A549 (cell line): ENCODE measurements around the gene MPP7. TPM values are rescaled to one million over a fixed set of nuclear protein-coding genes. Genes with fewer than 3 reads are reported as not detected.

Experiments
- ATAC-seq, 2 experiments: fragments of 200-7000 bp in 1 of 2; fragments of >200 bp in 1 of 2; cut with Nextera tagmentation in 1 of 2; cut with Tn5 transposase in 1 of 2; 3 replicates each; pipeline versions ENCODE4 v1.8.0 to v1.9.1; 2018 to 2020; ENCODE audit warnings: mild to moderate bottlenecking in 1 of 2, moderate library complexity in 1 of 2
- CTCF ChIA-PET: fragments of 300-600 bp; sonication (Branson Sonifier 250); formaldehyde crosslinking; extraction: SDS; loops from one replicate; lab custom pipeline; 2021; ENCODE audit warnings: antibody characterized with exemption, inconsistent platforms; lab: Yijun Ruan, JAX
- POLR2A ChIA-PET: fragments of 350-600 bp; formaldehyde crosslinking; extraction: SDS; loops from one replicate; lab custom pipeline; 2021; ENCODE audit warnings: antibody characterized with exemption, inconsistent platforms; lab: Yijun Ruan, JAX
- DNase-seq, 2 experiments: peaks; one replicate each; pipeline versions ENCODE4 v3.0.0 to v3.0.0-alpha.2; 2011 to 2016; ENCODE audit warnings: low read depth in 1 of 2, low spot score in 1 of 2
- FAIRE-seq: peaks from 2 replicates; lab custom pipeline; 2011; peaks lifted over from hg19 to GRCh38; lab: Jason Lieb, UNC
- H3K27ac ChIP-seq, 2 experiments: fragments of >200 bp; sonication (Bioruptor Twin); formaldehyde crosslinking; 3 replicates each; pipeline ENCODE4 v1.5.1; 2016 to 2017
- H3K4me1 ChIP-seq: fragments of >200 bp; sonication (Bioruptor Twin); formaldehyde crosslinking; 3 replicates; pipeline ENCODE4 v1.6.1; 2016
- H3K4me2 ChIP-seq: fragments of >200 bp; sonication (Bioruptor Twin); formaldehyde crosslinking; 3 replicates; pipeline ENCODE4 v1.6.1; 2016
- H3K4me3 ChIP-seq: fragments of >200 bp; sonication (Bioruptor Twin); formaldehyde crosslinking; 3 replicates; pipeline ENCODE4 v1.5.1; 2016
- H3K9me3 ChIP-seq: fragments of >200 bp; sonication (Bioruptor Twin); formaldehyde crosslinking; 3 replicates; pipeline ENCODE4 v1.6.1; 2016
- BHLHE40 ChIP-seq: IDR thresholded peaks from 2 replicates; pipeline ENCODE4 v1.6.1; 2012; ENCODE audit warnings: low read depth, low read length, inconsistent platforms
- CBX2 ChIP-seq: fragments of 200-600 bp; sonication (generic); IDR thresholded peaks from 2 replicates; pipeline ENCODE4 v1.6.1; 2016; ENCODE audit warnings: low read depth, mild to moderate bottlenecking, borderline replicate concordance
- CHD2 ChIP-seq: fragments of 150-350 bp; IDR thresholded peaks from 2 replicates; pipeline ENCODE4 v1.6.1; 2014; ENCODE audit warnings: low read length; ENCODE audit not compliant: partially characterized antibody
- CHD4 ChIP-seq: fragments of 200-600 bp; sonication (generic); IDR thresholded peaks from 2 replicates; pipeline ENCODE4 v1.6.1; 2016; ENCODE audit warnings: antibody characterized with exemption, mild to moderate bottlenecking, borderline replicate concordance
- EHMT2 ChIP-seq: fragments of 200-600 bp; sonication (generic); IDR thresholded peaks from 2 replicates; pipeline ENCODE4 v1.6.1; 2016; ENCODE audit warnings: antibody characterized with exemption, low read depth, mild to moderate bottlenecking, moderate library complexity
- FOSL2 ChIP-seq, 2 experiments: fragments of 450-650 bp in 1 of 2; fragments of >200 bp in 1 of 2; sonication (Bioruptor Twin) in 1 of 2; formaldehyde crosslinking; IDR thresholded peaks; 2 replicates each; pipeline versions ENCODE4 v1.5.0 to v1.6.1; 2016 to 2020; ENCODE audit warnings: mild to moderate bottlenecking in 1 of 2, moderate library complexity in 1 of 2
- GATA3 ChIP-seq: IDR thresholded peaks from 2 replicates; pipeline ENCODE4 v1.6.1; 2012; ENCODE audit warnings: borderline replicate concordance
- KDM1A ChIP-seq: fragments of 200-600 bp; sonication (generic); IDR thresholded peaks from 2 replicates; pipeline ENCODE4 v1.6.1; 2016; ENCODE audit warnings: low read depth, mild to moderate bottlenecking
- MAZ ChIP-seq: fragments of 150-350 bp; IDR thresholded peaks from 2 replicates; pipeline ENCODE4 v1.6.1; 2014; ENCODE audit warnings: antibody characterized with exemption, low read depth, low read length, borderline replicate concordance
- NFE2L2 ChIP-seq: fragments of 150-350 bp; conservative IDR thresholded peaks from 2 replicates; pipeline ENCODE4 v1.6.1; 2014; ENCODE audit warnings: low read length
- NPAS2 ChIP-seq: fragments of 250-450 bp; sonication (Bioruptor Pico); IDR thresholded peaks from 2 replicates; pipeline ENCODE4 v1.8.0; 2022; ENCODE audit warnings: mild to moderate bottlenecking, moderate library complexity, borderline replicate concordance
- POLR2A ChIP-seq: IDR thresholded peaks from 2 replicates; pipeline ENCODE4 v1.6.1; 2012; ENCODE audit warnings: mild to moderate bottlenecking, low read length
- RCOR1 ChIP-seq: fragments of 150-350 bp; IDR thresholded peaks from 2 replicates; pipeline ENCODE4 v1.6.1; 2014; ENCODE audit warnings: antibody characterized with exemption, low read length, low read depth
- RNF2 ChIP-seq: fragments of 200-600 bp; sonication (generic); IDR thresholded peaks from 2 replicates; pipeline ENCODE4 v1.6.1; 2016; ENCODE audit warnings: low read depth, mild to moderate bottlenecking, antibody characterized with exemption, moderate library complexity, borderline replicate concordance
- TFCP2L1 ChIP-seq: fragments of 250-450 bp; sonication (Bioruptor Pico); IDR thresholded peaks from 2 replicates; pipeline ENCODE4 v1.5.0; 2021; ENCODE audit warnings: mild to moderate bottlenecking
- ZC3H11A ChIP-seq: fragments of 450-650 bp; IDR thresholded peaks from 2 replicates; pipeline ENCODE4 v1.6.1; 2014; ENCODE audit warnings: antibody characterized with exemption, mild to moderate bottlenecking
- ZSCAN20 ChIP-seq: fragments of 250-450 bp; sonication (Bioruptor Pico); IDR thresholded peaks from 2 replicates; pipeline ENCODE4 v1.8.0; 2022; ENCODE audit warnings: mild to moderate bottlenecking, moderate library complexity
- WGBS: methylation state at CpG from one replicate; pipeline ENCODE4 v1.1.6; 2017; ENCODE audit errors: missing lambda C conversion rate; 5-methylcytosine and 5-hydroxymethylcytosine counted together
- polyA plus RNA-seq, 4 experiments: library from polyadenylated mRNA; depleted of rRNA in 3 of 4; stranded (reverse); fragments of >200 nt; fragmentation: RNase III in 1 of 4; extraction: RNeasy Plus Mini Kit Qiagen cat#74134 plus additional on column Dnase treatment in 1 of 4; gene quantifications; 2 replicates in 3 of 4; 3 replicates in 1 of 4; pipeline ENCODE4 v1.2.3, GENCODE V29; 2011 to 2017
- TF ChIP-seq, protein P1 (sequence below): fragments of >200 bp; sonication (Bioruptor Twin); formaldehyde crosslinking; IDR thresholded peaks from 2 replicates; pipeline ENCODE4 v1.6.1; 2016
- TF ChIP-seq, protein P2 (sequence below): IDR thresholded peaks from 2 replicates; pipeline ENCODE4 v1.6.1; 2012
- TF ChIP-seq, protein P3 (sequence below): fragments of 250-450 bp; sonication (Bioruptor Pico); IDR thresholded peaks from 2 replicates; pipeline ENCODE4 v1.5.0; 2021; ENCODE audit warnings: mild to moderate bottlenecking, moderate library complexity, borderline replicate concordance
- TF ChIP-seq, protein P4 (sequence below): IDR thresholded peaks from 2 replicates; pipeline ENCODE4 v1.6.1; 2012; ENCODE audit warnings: low read depth, borderline replicate concordance
- TF ChIP-seq, protein P5 (sequence below): fragments of >200 bp; sonication (Bioruptor Twin); formaldehyde crosslinking; IDR thresholded peaks from 3 replicates; pipeline ENCODE4 v1.5.1; 2016
- TF ChIP-seq, protein P6 (sequence below): fragments of 150-350 bp; IDR thresholded peaks from 2 replicates; pipeline ENCODE4 v1.6.1; 2014; ENCODE audit warnings: low read depth, mild to moderate bottlenecking, low read length
- TF ChIP-seq, protein P7 (sequence below): fragments of >200 bp; sonication (Bioruptor Twin); formaldehyde crosslinking; IDR thresholded peaks from 3 replicates; pipeline ENCODE4 v1.6.1; 2016

Gene MPP7
- polyA plus RNA-seq, 2 of the 4 experiments (the other 2 are of a cell fraction): 0.06 to 0.23 TPM

DNA sequence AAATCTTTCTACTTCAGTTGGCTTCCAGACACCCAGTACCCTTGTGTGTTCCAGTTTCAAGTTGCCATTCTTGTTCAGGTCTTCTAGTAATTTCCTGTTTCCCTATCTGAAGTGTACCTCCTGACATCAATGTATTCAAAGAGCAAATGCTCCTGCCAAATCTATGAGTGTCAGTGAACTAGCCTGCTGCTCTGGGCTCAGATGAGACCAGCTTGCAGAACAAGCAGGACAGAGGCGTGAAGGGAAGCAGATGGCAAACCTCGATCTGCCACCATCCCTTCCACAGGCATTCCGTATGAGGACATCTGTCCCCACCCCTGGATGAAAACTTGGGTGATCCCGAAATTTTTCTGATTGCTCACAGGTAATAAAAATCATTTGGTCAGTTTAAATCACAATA, 4.4 kb upstream of the MPP7 start:
- ChIA-PET POLR2A (no interaction called here), CTCF (interaction anchor here (1.1 kb wide), 1 partner anchor 86 kb away, joined by 3 read pairs; no protein-coding TSS in a partner anchor)
- H3K4me2 ChIP-seq: no peak overlapping the region
- 0 out of 3 replicates have a peak, but pooled peaks cover 3% of the 10 kb centered on the region for H3K9me3 ChIP-seq
- H3K27ac ChIP-seq: no peak overlapping the region
- no peak overlapping the region for H3K4me3 ChIP-seq
- ATAC-seq (no peak), FAIRE-seq (no peak), DNase-seq (no peak)
- no peaks in the 10 kb centered on the region for H3K4me1 ChIP-seq
- WGBS: 11% methylated on average over 4 of the region's 4 CpGs
- TF ChIP-seq ZSCAN20: no peak
- TF ChIP-seq GATA3: no peak
- TF ChIP-seq, protein P1, sequence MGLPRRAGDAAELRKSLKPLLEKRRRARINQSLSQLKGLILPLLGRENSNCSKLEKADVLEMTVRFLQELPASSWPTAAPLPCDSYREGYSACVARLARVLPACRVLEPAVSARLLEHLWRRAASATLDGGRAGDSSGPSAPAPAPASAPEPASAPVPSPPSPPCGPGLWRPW: no peak
- TF ChIP-seq KDM1A: no peak
- TF ChIP-seq, protein P2, sequence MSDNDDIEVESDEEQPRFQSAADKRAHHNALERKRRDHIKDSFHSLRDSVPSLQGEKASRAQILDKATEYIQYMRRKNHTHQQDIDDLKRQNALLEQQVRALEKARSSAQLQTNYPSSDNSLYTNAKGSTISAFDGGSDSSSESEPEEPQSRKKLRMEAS: no peak
- no peak for TF ChIP-seq NPAS2 (CRISPR knock-in tag)
- TF ChIP-seq CBX2: no peak
- no peak for TF ChIP-seq MAZ
- TF ChIP-seq EHMT2: no peak
- TF ChIP-seq, protein P3, sequence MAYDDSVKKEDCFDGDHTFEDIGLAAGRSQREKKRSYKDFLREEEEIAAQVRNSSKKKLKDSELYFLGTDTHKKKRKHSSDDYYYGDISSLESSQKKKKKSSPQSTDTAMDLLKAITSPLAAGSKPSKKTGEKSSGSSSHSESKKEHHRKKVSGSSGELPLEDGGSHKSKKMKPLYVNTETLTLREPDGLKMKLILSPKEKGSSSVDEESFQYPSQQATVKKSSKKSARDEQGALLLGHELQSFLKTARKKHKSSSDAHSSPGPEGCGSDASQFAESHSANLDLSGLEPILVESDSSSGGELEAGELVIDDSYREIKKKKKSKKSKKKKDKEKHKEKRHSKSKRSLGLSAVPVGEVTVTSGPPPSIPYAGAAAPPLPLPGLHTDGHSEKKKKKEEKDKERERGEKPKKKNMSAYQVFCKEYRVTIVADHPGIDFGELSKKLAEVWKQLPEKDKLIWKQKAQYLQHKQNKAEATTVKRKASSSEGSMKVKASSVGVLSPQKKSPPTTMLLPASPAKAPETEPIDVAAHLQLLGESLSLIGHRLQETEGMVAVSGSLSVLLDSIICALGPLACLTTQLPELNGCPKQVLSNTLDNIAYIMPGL (CRISPR knock-in tag): no peak
- no peak for TF ChIP-seq CHD4
- no peak for TF ChIP-seq CHD2
- no peak for TF ChIP-seq FOSL2 (IDR thresholded peaks at IDR 0.05)
- no peak for TF ChIP-seq FOSL2 (CRISPR knock-in tag; IDR thresholded peaks at IDR 0.05)
- no peak for TF ChIP-seq ZC3H11A

DNA sequence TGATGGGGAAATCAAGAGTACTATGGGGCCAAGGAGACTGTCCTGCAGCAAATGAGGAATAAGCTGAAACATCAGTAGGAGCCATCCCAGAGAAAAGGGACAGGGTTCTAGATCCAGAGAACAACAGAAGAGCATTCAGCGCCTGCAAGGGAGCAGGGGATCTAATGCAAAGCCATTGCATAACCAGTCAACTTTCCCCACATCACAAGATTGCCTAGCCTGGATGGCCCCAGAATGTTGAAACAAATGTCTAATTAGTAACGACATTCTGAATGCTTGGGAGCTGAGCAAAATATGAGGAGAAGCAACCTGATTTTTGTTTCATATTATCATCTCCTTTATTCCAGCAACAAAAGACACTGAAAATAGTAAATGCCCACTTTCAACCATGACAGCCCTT, 2.7 kb upstream of the MPP7 start:
- H3K4me2 ChIP-seq: no peak overlapping the region
- no peak for TF ChIP-seq POLR2A
- TF ChIP-seq EHMT2: no peak
- TF ChIP-seq RNF2: no peak
- no peak for TF ChIP-seq GATA3
- no peak for TF ChIP-seq RCOR1
- TF ChIP-seq BHLHE40: no peak
- TF ChIP-seq, protein P4, sequence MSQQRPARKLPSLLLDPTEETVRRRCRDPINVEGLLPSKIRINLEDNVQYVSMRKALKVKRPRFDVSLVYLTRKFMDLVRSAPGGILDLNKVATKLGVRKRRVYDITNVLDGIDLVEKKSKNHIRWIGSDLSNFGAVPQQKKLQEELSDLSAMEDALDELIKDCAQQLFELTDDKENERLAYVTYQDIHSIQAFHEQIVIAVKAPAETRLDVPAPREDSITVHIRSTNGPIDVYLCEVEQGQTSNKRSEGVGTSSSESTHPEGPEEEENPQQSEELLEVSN: no peak
- TF ChIP-seq, all 56 proteins: peak for 0
- no peak for FAIRE-seq
- H3K9me3 ChIP-seq: no peaks in the 10 kb centered on the region
- ATAC-seq: no peak
- no peak overlapping the region for H3K27ac ChIP-seq
- H3K4me3 ChIP-seq: no peak overlapping the region
- WGBS: 4% methylated on average over 2 of the region's 2 CpGs
- H3K4me1 ChIP-seq: no peaks in the 10 kb centered on the region
- DNase-seq: no peak
- CTCF ChIA-PET: no interaction called here
- POLR2A ChIA-PET: no interaction called here

DNA sequence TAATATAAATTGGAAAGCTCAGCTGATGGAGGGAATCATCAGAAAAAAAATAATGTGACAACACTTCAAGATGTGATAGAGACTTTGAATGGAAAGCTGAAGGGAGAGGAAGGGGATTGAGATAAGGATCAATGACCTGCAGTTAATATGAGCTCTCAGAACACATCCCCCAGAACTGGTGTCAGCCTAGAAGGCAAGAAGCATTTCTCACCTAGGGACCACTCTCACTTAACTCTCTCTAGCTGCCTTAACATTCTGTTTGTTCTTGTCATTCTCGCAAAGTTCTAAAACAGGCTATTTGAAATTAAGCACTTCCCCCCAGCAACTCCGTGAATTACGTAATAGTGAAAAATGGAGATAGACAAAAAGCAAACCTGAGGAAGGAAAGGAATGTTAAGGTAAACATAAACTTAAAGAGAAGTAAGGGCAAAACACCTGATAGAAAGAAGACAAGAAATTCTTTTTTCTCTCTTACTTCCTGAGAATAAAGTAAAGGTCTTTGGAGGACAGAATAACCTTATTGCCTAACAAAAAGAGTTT, 1.2 kb upstream of the MPP7 start:
- WGBS: 78% methylated on average over 3 of the region's 3 CpGs
- Histone ChIP-seq H3K4me1 (no peaks in the 10 kb centered on the region), H3K9me3 (no peaks in the 10 kb centered on the region), H3K27ac (no peak overlapping the region), H3K4me3 (no peak overlapping the region), H3K4me2 (peak overlapping the region; percentile 87; the same call in 1 of the 3 replicates)
- no peak for DNase-seq
- no peak for ATAC-seq
- CTCF ChIA-PET: interaction anchor here (1.1 to 3.9 kb wide), 3 partner anchors 50 to 77 kb away, joined by 4 to 18 read pairs (median 5); no protein-coding TSS in a partner anchor
- FAIRE-seq: no peak
- POLR2A ChIA-PET: interaction anchor here (0.6 kb wide), 1 partner anchor 1254 kb away, joined by 5 read pairs; no protein-coding TSS in a partner anchor
- TF ChIP-seq NFE2L2 (no peak), KDM1A (no peak), FOSL2 (IDR thresholded peaks at IDR 0.05) (no peak), FOSL2 (CRISPR knock-in tag; IDR thresholded peaks at IDR 0.05) (no peak), TFCP2L1 (CRISPR knock-in tag) (no peak)
- TF ChIP-seq, protein P5, sequence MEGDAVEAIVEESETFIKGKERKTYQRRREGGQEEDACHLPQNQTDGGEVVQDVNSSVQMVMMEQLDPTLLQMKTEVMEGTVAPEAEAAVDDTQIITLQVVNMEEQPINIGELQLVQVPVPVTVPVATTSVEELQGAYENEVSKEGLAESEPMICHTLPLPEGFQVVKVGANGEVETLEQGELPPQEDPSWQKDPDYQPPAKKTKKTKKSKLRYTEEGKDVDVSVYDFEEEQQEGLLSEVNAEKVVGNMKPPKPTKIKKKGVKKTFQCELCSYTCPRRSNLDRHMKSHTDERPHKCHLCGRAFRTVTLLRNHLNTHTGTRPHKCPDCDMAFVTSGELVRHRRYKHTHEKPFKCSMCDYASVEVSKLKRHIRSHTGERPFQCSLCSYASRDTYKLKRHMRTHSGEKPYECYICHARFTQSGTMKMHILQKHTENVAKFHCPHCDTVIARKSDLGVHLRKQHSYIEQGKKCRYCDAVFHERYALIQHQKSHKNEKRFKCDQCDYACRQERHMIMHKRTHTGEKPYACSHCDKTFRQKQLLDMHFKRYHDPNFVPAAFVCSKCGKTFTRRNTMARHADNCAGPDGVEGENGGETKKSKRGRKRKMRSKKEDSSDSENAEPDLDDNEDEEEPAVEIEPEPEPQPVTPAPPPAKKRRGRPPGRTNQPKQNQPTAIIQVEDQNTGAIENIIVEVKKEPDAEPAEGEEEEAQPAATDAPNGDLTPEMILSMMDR: no peak
- TF ChIP-seq, protein P6, sequence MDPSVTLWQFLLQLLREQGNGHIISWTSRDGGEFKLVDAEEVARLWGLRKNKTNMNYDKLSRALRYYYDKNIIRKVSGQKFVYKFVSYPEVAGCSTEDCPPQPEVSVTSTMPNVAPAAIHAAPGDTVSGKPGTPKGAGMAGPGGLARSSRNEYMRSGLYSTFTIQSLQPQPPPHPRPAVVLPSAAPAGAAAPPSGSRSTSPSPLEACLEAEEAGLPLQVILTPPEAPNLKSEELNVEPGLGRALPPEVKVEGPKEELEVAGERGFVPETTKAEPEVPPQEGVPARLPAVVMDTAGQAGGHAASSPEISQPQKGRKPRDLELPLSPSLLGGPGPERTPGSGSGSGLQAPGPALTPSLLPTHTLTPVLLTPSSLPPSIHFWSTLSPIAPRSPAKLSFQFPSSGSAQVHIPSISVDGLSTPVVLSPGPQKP: no peak
- TF ChIP-seq, protein P3 (CRISPR knock-in tag): no peak
- TF ChIP-seq, protein P7, sequence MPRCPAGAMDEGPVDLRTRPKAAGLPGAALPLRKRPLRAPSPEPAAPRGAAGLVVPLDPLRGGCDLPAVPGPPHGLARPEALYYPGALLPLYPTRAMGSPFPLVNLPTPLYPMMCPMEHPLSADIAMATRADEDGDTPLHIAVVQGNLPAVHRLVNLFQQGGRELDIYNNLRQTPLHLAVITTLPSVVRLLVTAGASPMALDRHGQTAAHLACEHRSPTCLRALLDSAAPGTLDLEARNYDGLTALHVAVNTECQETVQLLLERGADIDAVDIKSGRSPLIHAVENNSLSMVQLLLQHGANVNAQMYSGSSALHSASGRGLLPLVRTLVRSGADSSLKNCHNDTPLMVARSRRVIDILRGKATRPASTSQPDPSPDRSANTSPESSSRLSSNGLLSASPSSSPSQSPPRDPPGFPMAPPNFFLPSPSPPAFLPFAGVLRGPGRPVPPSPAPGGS: no peak
